ENCODE data around the gene HSD17B2.

Gene HSD17B2

DNA sequence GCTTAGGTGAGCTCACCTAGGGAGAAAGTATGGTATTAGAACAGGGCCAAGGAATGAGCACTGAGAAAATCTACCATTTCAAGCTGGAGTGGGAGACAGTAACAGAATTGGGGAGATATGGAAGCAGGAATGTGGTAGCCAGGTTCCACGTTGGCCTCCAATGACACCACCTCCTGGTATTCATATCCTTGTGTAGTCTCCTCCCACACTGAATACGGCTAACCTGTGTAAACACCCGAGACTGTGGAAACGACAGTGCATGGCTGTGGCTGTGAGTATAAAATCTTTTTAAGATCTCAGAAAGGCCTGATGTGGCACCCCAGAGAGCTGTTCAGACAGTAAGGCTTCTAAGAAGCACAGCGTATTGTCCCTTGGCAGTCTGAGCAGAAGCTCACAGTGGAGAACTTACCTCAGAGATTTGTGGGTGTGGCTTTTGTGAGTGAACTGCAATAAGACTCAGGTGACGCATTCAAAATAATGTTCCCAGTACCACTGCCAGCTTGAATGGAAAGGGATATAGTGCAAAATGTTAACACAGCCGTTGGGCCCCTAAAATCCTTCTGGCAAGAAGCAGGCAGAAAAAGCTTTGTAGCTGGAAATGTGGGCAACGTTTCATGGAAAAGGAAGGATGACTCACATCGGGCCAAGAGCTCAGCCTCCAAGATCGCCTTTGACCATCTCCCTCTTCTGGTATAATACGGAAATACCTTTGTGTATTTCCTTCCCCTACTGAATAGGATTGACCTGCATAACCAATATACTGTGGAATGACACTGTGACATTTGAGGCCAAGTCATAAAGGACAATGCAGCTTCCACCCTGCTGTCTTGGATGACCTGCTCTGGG lies 38.2 kb upstream of the HSD17B2 start:
- TF ChIP-seq, protein P1, sequence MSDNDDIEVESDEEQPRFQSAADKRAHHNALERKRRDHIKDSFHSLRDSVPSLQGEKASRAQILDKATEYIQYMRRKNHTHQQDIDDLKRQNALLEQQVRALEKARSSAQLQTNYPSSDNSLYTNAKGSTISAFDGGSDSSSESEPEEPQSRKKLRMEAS (IDR thresholded peaks at IDR 0.05): no peak
- TF ChIP-seq, protein P2, sequence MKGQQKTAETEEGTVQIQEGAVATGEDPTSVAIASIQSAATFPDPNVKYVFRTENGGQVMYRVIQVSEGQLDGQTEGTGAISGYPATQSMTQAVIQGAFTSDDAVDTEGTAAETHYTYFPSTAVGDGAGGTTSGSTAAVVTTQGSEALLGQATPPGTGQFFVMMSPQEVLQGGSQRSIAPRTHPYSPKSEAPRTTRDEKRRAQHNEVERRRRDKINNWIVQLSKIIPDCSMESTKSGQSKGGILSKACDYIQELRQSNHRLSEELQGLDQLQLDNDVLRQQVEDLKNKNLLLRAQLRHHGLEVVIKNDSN (IDR thresholded peaks at IDR 0.05): no peak
- TF ChIP-seq FOXM1 (IDR thresholded peaks at IDR 0.05; ENCODE audit: borderline replicate concordance, low read depth) (no peak), ZBTB7A (IDR thresholded peaks at IDR 0.05; ENCODE audit: low read depth) (no peak)

DNA sequence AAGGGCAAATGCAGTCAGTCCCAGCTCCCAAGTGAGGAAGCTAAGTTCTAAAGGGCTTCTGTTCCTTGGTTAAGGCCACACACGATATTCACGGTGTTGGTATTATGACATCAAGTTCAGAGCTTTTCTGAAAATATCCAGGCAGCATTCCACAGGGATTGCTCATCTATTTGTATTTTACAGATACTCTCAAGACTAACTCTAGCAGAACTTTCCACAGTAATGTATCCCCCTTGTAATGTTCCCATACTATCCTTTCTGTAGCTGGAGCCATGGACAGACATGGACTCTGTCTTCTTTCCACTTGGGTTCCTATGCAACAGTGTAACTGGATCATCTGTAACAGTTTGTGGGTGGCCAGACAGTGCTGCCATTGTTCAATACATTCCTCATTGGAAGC lies 37.3 kb upstream of the HSD17B2 start:
- TF ChIP-seq, protein P1 (IDR thresholded peaks at IDR 0.05): no peak
- no peak for TF ChIP-seq YY1 (IDR thresholded peaks at IDR 0.05; ENCODE audit: low read depth)
- no peak for TF ChIP-seq RAD21 (IDR thresholded peaks at IDR 0.05; ENCODE audit: low read depth)
- TF ChIP-seq, protein P2 (IDR thresholded peaks at IDR 0.05): no peak
- TF ChIP-seq TAF1 (IDR thresholded peaks at IDR 0.05; ENCODE audit: low read depth): no peak
- no peak for TF ChIP-seq ZBTB7A (IDR thresholded peaks at IDR 0.05; ENCODE audit: low read depth)
- no peak for TF ChIP-seq NFIC (IDR thresholded peaks at IDR 0.05)
- no peak for TF ChIP-seq CREB1 (IDR thresholded peaks at IDR 0.05; ENCODE audit: low read depth)
- TF ChIP-seq FOXM1 (IDR thresholded peaks at IDR 0.05; ENCODE audit: borderline replicate concordance, low read depth): no peak
- no peak for TF ChIP-seq TEAD4 (IDR thresholded peaks at IDR 0.05)
- TF ChIP-seq EGR1 (IDR thresholded peaks at IDR 0.05): no peak

DNA sequence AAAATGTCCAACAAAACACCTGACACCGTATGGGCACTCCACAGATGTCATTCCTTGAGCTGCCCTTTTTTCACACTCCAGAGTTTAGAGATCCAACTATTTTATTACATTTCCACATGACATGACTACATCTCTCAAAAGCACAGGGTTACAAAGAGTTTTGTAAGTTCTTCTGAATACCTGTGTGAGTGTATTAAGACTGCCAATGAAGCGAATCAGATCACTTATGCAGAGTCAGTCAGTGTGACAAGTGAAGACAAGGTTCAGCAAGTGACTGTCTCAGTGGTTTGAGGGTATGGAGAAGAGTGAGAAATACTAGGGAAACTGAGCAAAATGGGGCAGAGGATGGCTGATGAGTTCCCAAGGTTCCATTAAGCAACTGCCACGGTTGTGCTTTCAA lies 32.2 kb upstream of the HSD17B2 start:
- TF ChIP-seq TCF12 (IDR thresholded peaks at IDR 0.05; ENCODE audit: low read depth) (no peak), EGR1 (IDR thresholded peaks at IDR 0.05) (no peak), RAD21 (IDR thresholded peaks at IDR 0.05; ENCODE audit: low read depth) (no peak), CREB1 (IDR thresholded peaks at IDR 0.05; ENCODE audit: low read depth) (no peak), EP300 (IDR thresholded peaks at IDR 0.05; ENCODE audit: borderline replicate concordance) (no peak), TEAD4 (IDR thresholded peaks at IDR 0.05) (no peak), ZBTB7A (IDR thresholded peaks at IDR 0.05; ENCODE audit: low read depth) (no peak), YY1 (IDR thresholded peaks at IDR 0.05; ENCODE audit: low read depth) (no peak), FOXM1 (IDR thresholded peaks at IDR 0.05; ENCODE audit: borderline replicate concordance, low read depth) (no peak), NFIC (IDR thresholded peaks at IDR 0.05) (no peak), TAF1 (IDR thresholded peaks at IDR 0.05; ENCODE audit: low read depth) (no peak), CEBPB (IDR thresholded peaks at IDR 0.05) (no peak)
- TF ChIP-seq, protein P1 (IDR thresholded peaks at IDR 0.05): no peak
- TF ChIP-seq, protein P2 (IDR thresholded peaks at IDR 0.05): no peak
- TF ChIP-seq, protein P3, sequence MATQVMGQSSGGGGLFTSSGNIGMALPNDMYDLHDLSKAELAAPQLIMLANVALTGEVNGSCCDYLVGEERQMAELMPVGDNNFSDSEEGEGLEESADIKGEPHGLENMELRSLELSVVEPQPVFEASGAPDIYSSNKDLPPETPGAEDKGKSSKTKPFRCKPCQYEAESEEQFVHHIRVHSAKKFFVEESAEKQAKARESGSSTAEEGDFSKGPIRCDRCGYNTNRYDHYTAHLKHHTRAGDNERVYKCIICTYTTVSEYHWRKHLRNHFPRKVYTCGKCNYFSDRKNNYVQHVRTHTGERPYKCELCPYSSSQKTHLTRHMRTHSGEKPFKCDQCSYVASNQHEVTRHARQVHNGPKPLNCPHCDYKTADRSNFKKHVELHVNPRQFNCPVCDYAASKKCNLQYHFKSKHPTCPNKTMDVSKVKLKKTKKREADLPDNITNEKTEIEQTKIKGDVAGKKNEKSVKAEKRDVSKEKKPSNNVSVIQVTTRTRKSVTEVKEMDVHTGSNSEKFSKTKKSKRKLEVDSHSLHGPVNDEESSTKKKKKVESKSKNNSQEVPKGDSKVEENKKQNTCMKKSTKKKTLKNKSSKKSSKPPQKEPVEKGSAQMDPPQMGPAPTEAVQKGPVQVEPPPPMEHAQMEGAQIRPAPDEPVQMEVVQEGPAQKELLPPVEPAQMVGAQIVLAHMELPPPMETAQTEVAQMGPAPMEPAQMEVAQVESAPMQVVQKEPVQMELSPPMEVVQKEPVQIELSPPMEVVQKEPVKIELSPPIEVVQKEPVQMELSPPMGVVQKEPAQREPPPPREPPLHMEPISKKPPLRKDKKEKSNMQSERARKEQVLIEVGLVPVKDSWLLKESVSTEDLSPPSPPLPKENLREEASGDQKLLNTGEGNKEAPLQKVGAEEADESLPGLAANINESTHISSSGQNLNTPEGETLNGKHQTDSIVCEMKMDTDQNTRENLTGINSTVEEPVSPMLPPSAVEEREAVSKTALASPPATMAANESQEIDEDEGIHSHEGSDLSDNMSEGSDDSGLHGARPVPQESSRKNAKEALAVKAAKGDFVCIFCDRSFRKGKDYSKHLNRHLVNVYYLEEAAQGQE (IDR thresholded peaks at IDR 0.05; ENCODE audit: low read depth): no peak

DNA sequence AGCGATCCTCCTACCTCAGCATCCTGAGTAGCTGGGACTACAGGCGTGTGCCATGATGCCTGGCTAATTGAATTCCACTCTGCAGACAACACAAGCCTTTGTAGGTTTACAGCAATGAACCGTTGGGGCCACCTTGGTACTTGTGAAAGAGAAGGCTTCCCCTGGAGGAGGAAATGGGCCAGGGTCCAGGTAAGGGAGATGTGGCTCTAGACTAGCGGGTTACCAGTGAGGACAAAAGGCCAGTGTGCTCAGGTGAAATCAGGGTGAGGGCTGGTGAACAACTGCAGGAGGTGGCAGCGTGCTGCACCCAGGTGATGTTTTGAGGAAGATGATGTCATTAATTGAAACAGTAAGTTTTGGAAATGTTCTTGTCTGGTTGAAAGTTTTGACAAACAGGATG lies 30.5 kb upstream of the HSD17B2 start:
- TF ChIP-seq TCF12 (IDR thresholded peaks at IDR 0.05; ENCODE audit: low read depth): no peak
- no peak for TF ChIP-seq EP300 (IDR thresholded peaks at IDR 0.05; ENCODE audit: borderline replicate concordance)
- no peak for TF ChIP-seq TEAD4 (IDR thresholded peaks at IDR 0.05)
- no peak for TF ChIP-seq NFIC (IDR thresholded peaks at IDR 0.05)
- TF ChIP-seq, protein P1 (IDR thresholded peaks at IDR 0.05): no peak
- no peak for TF ChIP-seq RAD21 (IDR thresholded peaks at IDR 0.05; ENCODE audit: low read depth)
- TF ChIP-seq YY1 (IDR thresholded peaks at IDR 0.05; ENCODE audit: low read depth): no peak
- TF ChIP-seq EGR1 (IDR thresholded peaks at IDR 0.05): no peak
- TF ChIP-seq ZBTB7A (IDR thresholded peaks at IDR 0.05; ENCODE audit: low read depth): no peak
- TF ChIP-seq FOXM1 (IDR thresholded peaks at IDR 0.05; ENCODE audit: borderline replicate concordance, low read depth): no peak

DNA sequence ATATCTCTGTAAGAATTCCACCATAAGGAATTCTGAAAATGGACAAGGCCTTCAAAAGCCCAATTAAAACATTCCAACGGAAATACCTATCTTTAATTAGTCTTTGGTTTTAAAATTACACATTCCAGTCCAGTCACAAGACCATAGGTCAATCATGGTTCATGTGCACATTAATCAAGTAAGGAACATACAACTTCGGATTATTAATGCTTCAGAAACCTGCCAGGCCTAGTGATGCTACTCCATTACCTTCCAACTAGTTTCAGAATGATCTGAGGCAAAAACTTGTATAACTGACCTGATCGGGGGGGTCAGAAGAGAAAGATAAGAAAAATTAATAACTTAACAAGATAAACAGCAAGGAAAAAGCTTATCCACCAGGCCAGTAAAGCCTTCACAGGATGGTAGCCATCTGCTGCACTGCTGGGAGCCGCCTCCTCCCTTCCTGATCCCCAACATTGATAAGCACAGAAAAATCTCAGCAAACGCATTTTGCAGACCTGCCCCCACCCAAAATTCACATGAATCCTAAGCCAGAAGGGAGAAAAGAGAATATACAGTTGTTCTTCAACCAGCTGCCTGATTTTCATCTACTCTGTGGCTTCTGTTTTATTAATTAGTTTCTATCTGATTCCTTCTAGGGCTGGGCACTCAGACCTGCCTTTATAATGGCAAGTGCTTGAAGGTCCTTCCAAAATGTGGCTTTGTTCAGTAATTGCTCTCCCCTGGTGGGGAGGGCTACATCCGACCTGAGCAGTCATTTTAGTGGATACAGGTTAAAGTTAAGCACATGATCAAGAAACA lies 29.8 kb upstream of the HSD17B2 start:
- TF ChIP-seq TEAD4 (IDR thresholded peaks at IDR 0.05): no peak
- TF ChIP-seq, protein P1 (IDR thresholded peaks at IDR 0.05): no peak
- no peak for TF ChIP-seq NFIC (IDR thresholded peaks at IDR 0.05)
- TF ChIP-seq ZBTB7A (IDR thresholded peaks at IDR 0.05; ENCODE audit: low read depth): no peak
- no peak for TF ChIP-seq EP300 (IDR thresholded peaks at IDR 0.05; ENCODE audit: borderline replicate concordance)
- TF ChIP-seq, protein P2 (IDR thresholded peaks at IDR 0.05): no peak
- no peak for TF ChIP-seq EGR1 (IDR thresholded peaks at IDR 0.05)
